HUES6 (cell line): ENCODE measurements around the gene SLCO3A1.

Experiments used
- H3K27ac ChIP-seq: 2 replicates; pipeline ENCODE4 v1.7.0; 2013; ENCODE audit warnings: low read depth, mild to moderate bottlenecking, low read length, inconsistent platforms
- H3K27me3 ChIP-seq: 2 replicates; pipeline ENCODE4 v1.6.1; 2013; ENCODE audit warnings: low read length; ENCODE audit not compliant: control insufficient read depth, insufficient read depth
- H3K36me3 ChIP-seq: 2 replicates; pipeline ENCODE4 v1.6.1; 2013; ENCODE audit warnings: low read length; ENCODE audit not compliant: control insufficient read depth, insufficient read depth
- H3K4me1 ChIP-seq: 2 replicates; pipeline ENCODE4 v1.6.1; 2013; ENCODE audit warnings: low read length; ENCODE audit not compliant: control insufficient read depth, insufficient read depth
- H3K4me3 ChIP-seq: 2 replicates; pipeline ENCODE4 v1.5.1; 2013; ENCODE audit warnings: low read depth, low read length
- H3K9ac ChIP-seq: one replicate; pipeline ENCODE4 v1.6.1; 2013; ENCODE audit warnings: mild to moderate bottlenecking, low read length
- H3K9me3 ChIP-seq: 2 replicates; pipeline ENCODE4 v1.6.1; 2013; ENCODE audit warnings: low read depth, low read length; ENCODE audit not compliant: control insufficient read depth, insufficient read depth

The SLCO3A1 gene

GRCh38 chr15:92157666-92158298 is 304.3 kb downstream of the SLCO3A1 start:
- Histone ChIP-seq H3K27me3 (no peaks in the 10 kb centered on the region), H3K4me1 (peaks cover 42% of the 10 kb centered on the region), H3K27ac (peak overlapping the region; percentile 87; the same call in 1 of the 2 replicates), H3K9ac (peak overlapping the region; percentile 69), H3K9me3 (no peaks in the 10 kb centered on the region), H3K4me3 (peak overlapping the region; percentile 7; the same call in 1 of the 2 replicates), H3K36me3 (no peaks in the 10 kb centered on the region)

GRCh38 chr15:92158426-92158825 is 304.9 kb downstream of the SLCO3A1 start:
- no peaks in the 10 kb centered on the region for H3K9me3 ChIP-seq
- no peaks in the 10 kb centered on the region for H3K27me3 ChIP-seq
- no peaks in the 10 kb centered on the region for H3K36me3 ChIP-seq
- peak overlapping the region; percentile 7; the same call in 1 of the 2 replicates for H3K4me3 ChIP-seq
- H3K4me1 ChIP-seq = peaks cover 46% of the 10 kb centered on the region
- peak overlapping the region; percentile 78 for H3K9ac ChIP-seq
- peak overlapping the region; percentile 89; the same call in 1 of the 2 replicates for H3K27ac ChIP-seq

- H3K27me3 ChIP-seq = no peaks in the 10 kb centered on the region
- no peak overlapping the region for H3K4me3 ChIP-seq
- no peaks in the 10 kb centered on the region for H3K9me3 ChIP-seq
- H3K36me3 ChIP-seq = no peaks in the 10 kb centered on the region
- H3K27ac ChIP-seq = peak overlapping the region; percentile 89
- H3K9ac ChIP-seq = peak overlapping the region; percentile 78
- peaks cover 56% of the 10 kb centered on the region for H3K4me1 ChIP-seq
Measured at GRCh38 chr15:92159481-92159880, 306.0 kb downstream of the SLCO3A1 start.

- Histone ChIP-seq H3K4me1 (peaks cover 63% of the 10 kb centered on the region), H3K27me3 (no peaks in the 10 kb centered on the region), H3K9ac (peak overlapping the region; percentile 35), H3K27ac (peak overlapping the region; percentile 89), H3K36me3 (no peaks in the 10 kb centered on the region), H3K9me3 (no peaks in the 10 kb centered on the region), H3K4me3 (no peak overlapping the region)
Measured at GRCh38 chr15:92159906-92160841, 306.7 kb downstream of the SLCO3A1 start.

- Histone ChIP-seq H3K27ac (peak overlapping the region; percentile 89), H3K9me3 (no peaks in the 10 kb centered on the region), H3K9ac (peak overlapping the region; percentile 2), H3K4me3 (no peak overlapping the region), H3K36me3 (no peaks in the 10 kb centered on the region), H3K27me3 (no peaks in the 10 kb centered on the region), H3K4me1 (peaks cover 73% of the 10 kb centered on the region)
Measured at GRCh38 chr15:92161039-92161670, 307.6 kb downstream of the SLCO3A1 start.

GRCh38 chr15:92162657-92163056 is 309.1 kb downstream of the SLCO3A1 start:
- Histone ChIP-seq H3K36me3 (no peaks in the 10 kb centered on the region), H3K27me3 (no peaks in the 10 kb centered on the region)

GRCh38 chr15:92163641-92164040 is 310.1 kb downstream of the SLCO3A1 start:
- H3K4me1 ChIP-seq = peaks cover 63% of the 10 kb centered on the region
- peak overlapping the region; percentile 46 for H3K9ac ChIP-seq
- no peak overlapping the region for H3K4me3 ChIP-seq
- no peaks in the 10 kb centered on the region for H3K9me3 ChIP-seq
- H3K27ac ChIP-seq = peak overlapping the region; percentile 49; the same call in 1 of the 2 replicates
- H3K27me3 ChIP-seq = no peaks in the 10 kb centered on the region
- H3K36me3 ChIP-seq = no peaks in the 10 kb centered on the region

More at GRCh38 chr15:92162657-92163056, 309.1 kb downstream of the SLCO3A1 start:
- Histone ChIP-seq H3K9me3 (no peaks in the 10 kb centered on the region), H3K9ac (no peak overlapping the region), H3K4me3 (no peak overlapping the region), H3K27ac (no peak overlapping the region; the same call in 1 of the 2 replicates), H3K4me1 (peaks cover 73% of the 10 kb centered on the region)

GRCh38 chr15:92164327-92165000 is 311.0 kb downstream of the SLCO3A1 start:
- Histone ChIP-seq H3K9ac (peak overlapping the region; percentile 77), H3K9me3 (no peaks in the 10 kb centered on the region), H3K27ac (peak overlapping the region; percentile 49), H3K27me3 (no peaks in the 10 kb centered on the region), H3K36me3 (no peaks in the 10 kb centered on the region), H3K4me1 (peaks cover 57% of the 10 kb centered on the region), H3K4me3 (no peak overlapping the region)

GRCh38 chr15:92165001-92165346 is 311.5 kb downstream of the SLCO3A1 start:
- Histone ChIP-seq H3K9ac (peak overlapping the region; percentile 77), H3K36me3 (no peaks in the 10 kb centered on the region), H3K27me3 (no peaks in the 10 kb centered on the region), H3K4me1 (peaks cover 52% of the 10 kb centered on the region), H3K4me3 (no peak overlapping the region), H3K9me3 (no peaks in the 10 kb centered on the region), H3K27ac (peak overlapping the region; percentile 49)

GRCh38 chr15:92166029-92166428 is 312.5 kb downstream of the SLCO3A1 start:
- Histone ChIP-seq H3K27me3 (no peaks in the 10 kb centered on the region), H3K4me3 (no peak overlapping the region), H3K9ac (peak overlapping the region; percentile 2), H3K4me1 (peaks cover 42% of the 10 kb centered on the region), H3K36me3 (no peaks in the 10 kb centered on the region), H3K9me3 (no peaks in the 10 kb centered on the region), H3K27ac (peak overlapping the region; percentile 49; the same call in 1 of the 2 replicates)
